Common myeloid progenitor, CD34-positive (primary cell): Measurements from ENCODE around the gene NFKB2.

Experiments used
- CTCF ChIA-PET: fragments of 350-600 bp; sonication (Branson Sonifier 250); formaldehyde crosslinking; loops from one replicate; lab custom pipeline; 2021; ENCODE audit warnings: antibody characterized with exemption; lab: Charles Lee
- POLR2A ChIA-PET: fragments of 350-600 bp; sonication (Branson Sonifier 250); formaldehyde crosslinking; loops from one replicate; lab custom pipeline; 2021; ENCODE audit warnings: antibody characterized with exemption; lab: Charles Lee
- DNase-seq, 3 donors: peaks; one replicate each; pipeline versions ENCODE4 v3.0.0 to v3.0.0-alpha.2; 2013
- H3K27ac ChIP-seq, 2 experiments: 1 replicate in 1 of 2; 2 replicates in 1 of 2; pipeline ENCODE4 v1.7.0; 2013; ENCODE audit warnings: inconsistent platforms in 2 of 2, low read length in 2 of 2, mild to moderate bottlenecking in 2 of 2, low read depth in 1 of 2, moderate library complexity in 1 of 2; ENCODE audit not compliant: severe bottlenecking in 2 of 2, insufficient read depth in 1 of 2, poor library complexity in 1 of 2
- H3K27me3 ChIP-seq, 5 experiments: replicated peaks in 2 of 5; 1 replicate in 3 of 5; 2 replicates in 2 of 5; pipeline versions ENCODE4 v1.6.1 to v1.7.0; 2013; ENCODE audit warnings: low read length in 4 of 5, mild to moderate bottlenecking in 2 of 5, moderate library complexity in 2 of 5, inconsistent platforms in 1 of 5; ENCODE audit not compliant: insufficient read depth in 5 of 5, control insufficient read depth in 4 of 5
- H3K36me3 ChIP-seq, 4 experiments: 1 replicate in 2 of 4; 2 replicates in 2 of 4; pipeline versions ENCODE4 v1.6.1 to v1.7.0; 2013; ENCODE audit warnings: low read length in 3 of 4, control low read depth in 1 of 4, mild to moderate bottlenecking in 1 of 4; ENCODE audit not compliant: control insufficient read depth in 4 of 4, insufficient read depth in 4 of 4
- H3K4me1 ChIP-seq, 4 experiments: 1 replicate in 3 of 4; 2 replicates in 1 of 4; pipeline versions ENCODE4 v1.6.1 to v1.7.1; 2013; ENCODE audit warnings: low read length in 3 of 4, mild to moderate bottlenecking in 3 of 4, control low read depth in 1 of 4, inconsistent platforms in 1 of 4, moderate library complexity in 1 of 4; ENCODE audit not compliant: control insufficient read depth in 4 of 4, insufficient read depth in 4 of 4; ENCODE audit errors: control extremely low read depth in 1 of 4
- H3K4me3 ChIP-seq, 7 experiments: 1 replicate in 4 of 7; 2 replicates in 3 of 7; pipeline versions ENCODE4 v1.5.1 to v1.7.0; 2013; ENCODE audit warnings: mild to moderate bottlenecking in 7 of 7, low read length in 6 of 7, moderate library complexity in 6 of 7, inconsistent platforms in 2 of 7, low read depth in 2 of 7, control low read depth in 1 of 7; ENCODE audit not compliant: insufficient read depth in 4 of 7, control insufficient read depth in 1 of 7; ENCODE audit errors: extremely low read depth in 1 of 7
- H3K9me3 ChIP-seq, 5 experiments: 1 replicate in 4 of 5; 2 replicates in 1 of 5; pipeline versions ENCODE4 v1.6.1 to v1.7.1; 2013; ENCODE audit warnings: low read length in 4 of 5, mild to moderate bottlenecking in 2 of 5, inconsistent platforms in 1 of 5, low read depth in 1 of 5, moderate library complexity in 1 of 5; ENCODE audit not compliant: control insufficient read depth in 4 of 5, insufficient read depth in 2 of 5; ENCODE audit errors: control extremely low read depth in 1 of 5
- WGBS: methylation state at CpG from one replicate; pipeline ENCODE4 v1.1.5; 2013; ENCODE audit not compliant: insufficient coverage; 5-methylcytosine and 5-hydroxymethylcytosine counted together

The NFKB2 gene

DNA sequence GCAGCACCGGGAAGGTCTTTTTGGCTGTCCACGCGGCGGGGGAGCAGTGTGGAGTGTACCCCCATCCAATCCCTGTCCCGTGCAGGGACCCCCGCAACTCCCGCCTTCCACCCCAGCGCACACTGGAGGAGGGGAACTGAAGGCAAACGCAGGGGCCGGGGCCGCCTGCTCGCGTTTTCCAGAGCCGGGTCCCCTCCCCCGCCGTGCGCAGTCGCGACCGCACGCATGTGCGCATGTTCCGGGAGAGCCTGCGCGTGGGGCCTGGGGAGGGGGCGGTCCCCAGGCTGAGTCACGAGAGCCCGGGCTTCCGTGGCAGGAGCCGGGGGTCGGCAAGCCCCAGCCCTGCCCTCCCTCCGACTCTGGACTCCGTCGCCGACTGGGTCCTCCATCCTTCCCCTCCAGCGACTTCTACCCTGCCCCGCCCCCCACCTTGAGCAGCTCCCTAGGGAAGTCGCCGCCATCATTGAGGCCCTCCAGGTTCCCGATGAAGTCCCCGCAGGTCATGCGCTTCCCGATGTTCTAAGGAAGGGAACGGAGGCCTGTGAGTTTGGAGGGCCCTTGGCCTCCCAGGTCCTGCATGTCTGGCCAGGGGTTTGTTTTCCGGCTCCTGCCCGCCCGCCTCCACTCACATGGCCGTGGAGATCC is 15.0 kb downstream of the NFKB2 start:
- peak in 2 of 3 donors; percentile 72 to 73 for DNase-seq
- no peak overlapping the region for H3K27ac ChIP-seq
- POLR2A ChIA-PET = interaction anchor here (0.5 to 2.2 kb wide), 5 partner anchors 11 to 224 kb away, joined by 3 to 8 read pairs (median 3); partner anchors contain the start of gene NFKB2
- WGBS = under 1% methylated on average over 32 of the region's 48 CpGs
- H3K36me3 ChIP-seq = no peaks in the 10 kb centered on the region
- H3K9me3 ChIP-seq = no peaks in the 10 kb centered on the region
- peaks cover 0 to 30% (median 22%) of the 10 kb centered on the region in 4 experiments for H3K4me1 ChIP-seq
- CTCF ChIA-PET = interaction anchor here (1.1 to 5.4 kb wide), 9 partner anchors 8 to 69 kb away, joined by 3 to 20 read pairs (median 6); partner anchors contain the start of genes FBXL15 and NFKB2
- peak overlapping the region; percentile 29 to 77 (median 58) for H3K4me3 ChIP-seq
- H3K27me3 ChIP-seq = peaks cover 0 to 40% (median 28%) of the 10 kb centered on the region in 5 experiments

- H3K27me3 ChIP-seq = peaks cover 0 to 41% (median 31%) of the 10 kb centered on the region in 5 experiments
- POLR2A ChIA-PET = interaction anchor here (0.6 to 2.2 kb wide), 5 partner anchors 10 to 244 kb away, joined by 3 to 5 read pairs (median 3); partner anchors contain the start of gene NFKB2
- no peak for DNase-seq
- H3K4me3 ChIP-seq = peak overlapping the region in 1 of 7 experiments; percentile 70
- no peak overlapping the region for H3K27ac ChIP-seq
- H3K36me3 ChIP-seq = no peaks in the 10 kb centered on the region
- 96% methylated on average over 11 of the region's 14 CpGs for WGBS
- H3K9me3 ChIP-seq = no peaks in the 10 kb centered on the region
- H3K4me1 ChIP-seq = peaks cover 0 to 30% (median 22%) of the 10 kb centered on the region in 4 experiments
- CTCF ChIA-PET = interaction anchor here (1.1 to 5.4 kb wide), 8 partner anchors 9 to 68 kb away, joined by 3 to 20 read pairs (median 7); partner anchors contain the start of gene FBXL15
Observed at GRCh38 chr10:102411341-102412255, 16.1 kb downstream of the NFKB2 start.

- no peaks in the 10 kb centered on the region for H3K9me3 ChIP-seq
- ChIA-PET CTCF (interaction anchor here (1.1 to 5.4 kb wide), 7 partner anchors 8 to 23 kb away, joined by 3 to 20 read pairs (median 6); partner anchors contain the start of gene FBXL15), POLR2A (interaction anchor here (0.8 to 1.4 kb wide), 2 partner anchors 10 to 244 kb away, joined by 3 read pairs; no protein-coding TSS in a partner anchor)
- no peak overlapping the region for H3K27ac ChIP-seq
- DNase-seq = no peak
- peaks cover 0 to 30% (median 22%) of the 10 kb centered on the region in 4 experiments for H3K4me1 ChIP-seq
- H3K4me3 ChIP-seq = no peak overlapping the region
- H3K36me3 ChIP-seq = no peaks in the 10 kb centered on the region
- peaks cover 0 to 44% (median 29%) of the 10 kb centered on the region in 5 experiments for H3K27me3 ChIP-seq
- WGBS = 90% methylated on average over 10 of the region's 10 CpGs
Observed at GRCh38 chr10:102412293-102412692, 16.8 kb downstream of the NFKB2 start.

DNA sequence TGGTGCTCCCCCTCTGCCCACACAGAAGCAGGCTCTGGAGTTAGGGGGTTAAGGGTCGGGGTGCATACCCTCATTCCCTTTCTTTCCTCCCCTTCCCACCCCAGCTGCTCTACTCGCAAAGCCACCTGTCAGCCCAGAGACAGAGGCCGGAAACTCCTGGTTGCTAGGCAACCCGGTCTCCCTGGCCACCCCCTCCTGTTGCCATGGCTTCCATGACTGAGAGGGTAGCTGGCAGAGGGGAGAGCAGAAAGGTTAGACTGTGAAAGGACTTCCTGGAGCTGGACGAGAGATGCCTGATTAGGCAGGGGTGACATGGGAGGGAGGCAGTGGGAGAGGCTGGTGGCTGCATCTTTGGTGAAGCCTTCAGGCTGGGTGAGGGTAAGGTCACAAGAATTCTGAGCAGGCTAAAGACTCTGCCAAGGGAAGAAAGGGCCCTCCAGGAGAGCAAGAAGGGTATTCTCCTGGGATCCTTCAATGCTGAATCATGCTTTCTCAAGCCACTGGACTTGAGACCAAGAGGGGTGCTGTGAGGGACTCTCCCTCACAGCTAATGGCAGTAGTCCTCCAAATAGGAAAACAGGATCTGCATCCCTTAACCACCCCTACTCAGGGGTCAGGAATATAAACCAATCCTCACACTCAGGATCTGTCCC is 17.7 kb downstream of the NFKB2 start:
- ChIA-PET POLR2A (no interaction called here), CTCF (interaction anchor here (0.9 to 5.4 kb wide), 7 partner anchors 9 to 40 kb away, joined by 3 to 20 read pairs (median 6); no protein-coding TSS in a partner anchor)
- Histone ChIP-seq H3K4me3 (no peak overlapping the region), H3K9me3 (no peaks in the 10 kb centered on the region), H3K27ac (no peak overlapping the region), H3K36me3 (no peaks in the 10 kb centered on the region), H3K27me3 (peaks cover 2 to 48% (median 29%) of the 10 kb centered on the region in 5 experiments), H3K4me1 (peaks cover 0 to 30% (median 22%) of the 10 kb centered on the region in 4 experiments)
- 47% methylated on average over 4 of the region's 5 CpGs for WGBS
- peak in 1 of 3 donors; percentile 28 for DNase-seq

GRCh38 chr10:102413806-102414561 is 18.5 kb downstream of the NFKB2 start:
- no peaks in the 10 kb centered on the region for H3K36me3 ChIP-seq
- DNase-seq = no peak
- 96% methylated on average over 16 of the region's 16 CpGs for WGBS
- POLR2A ChIA-PET = no interaction called here
- peaks cover 0 to 29% (median 22%) of the 10 kb centered on the region in 4 experiments for H3K4me1 ChIP-seq
- CTCF ChIA-PET = interaction anchor here (2.0 to 5.4 kb wide), 4 partner anchors 11 to 65 kb away, joined by 6 to 20 read pairs (median 12); no protein-coding TSS in a partner anchor
- H3K27ac ChIP-seq = no peak overlapping the region
- no peaks in the 10 kb centered on the region for H3K9me3 ChIP-seq
- H3K4me3 ChIP-seq = no peak overlapping the region
- H3K27me3 ChIP-seq = peaks cover 6 to 53% (median 33%) of the 10 kb centered on the region in 5 experiments

DNA sequence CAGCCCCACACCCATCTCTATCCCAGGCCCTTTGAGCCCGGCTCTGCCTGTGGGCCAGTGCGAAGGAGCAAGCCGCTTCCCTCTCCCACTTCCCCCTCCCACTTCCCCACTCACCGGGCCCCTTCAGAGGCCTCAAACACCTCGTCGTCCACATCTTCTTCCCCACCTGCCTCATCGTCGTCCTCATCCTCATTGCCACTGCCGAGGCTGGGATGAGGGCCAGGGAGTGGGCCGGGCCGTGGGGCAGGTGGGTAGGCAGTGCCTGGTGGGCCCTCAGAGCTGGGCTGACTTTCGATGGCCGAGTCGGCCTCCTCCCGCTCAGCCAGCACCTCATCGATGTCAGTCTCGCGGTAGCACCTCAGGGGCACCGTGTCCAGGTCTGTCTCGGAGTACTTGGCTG is 19.2 kb downstream of the NFKB2 start:
- WGBS = 40% methylated on average over 9 of the region's 20 CpGs
- Histone ChIP-seq H3K27ac (no peak overlapping the region), H3K9me3 (no peaks in the 10 kb centered on the region), H3K4me1 (peaks cover 0 to 30% (median 24%) of the 10 kb centered on the region in 4 experiments), H3K27me3 (peaks cover 6 to 51% (median 28%) of the 10 kb centered on the region in 5 experiments), H3K36me3 (no peaks in the 10 kb centered on the region), H3K4me3 (no peak overlapping the region)
- POLR2A ChIA-PET = no interaction called here
- no peak for DNase-seq
- CTCF ChIA-PET = interaction anchor here (1.3 to 5.4 kb wide), 3 partner anchors 10 to 65 kb away, joined by 3 to 20 read pairs (median 9); no protein-coding TSS in a partner anchor
